Adrenal gland (tissue), 5 donors: ENCODE results near the gene ACSS3.

Experiments
- POLR2A ChIP-seq, 2 donors: fragments of 450-650 bp; IDR thresholded peaks; one replicate each; pipeline ENCODE4 v1.6.1; 2017; ENCODE audit warnings: antibody characterized with exemption in 2 of 2, mild to moderate bottlenecking in 2 of 2, moderate library complexity in 1 of 2
- TF ChIP-seq, protein P1 (sequence below), 6 experiments: fragments of 450-650 bp in 4 of 6; fragments of 200-600 bp in 2 of 6; sonication (generic) in 1 of 6; IDR thresholded peaks; 1 replicate in 5 of 6; 2 replicates in 1 of 6; pipeline versions ENCODE4 v1.5.1 to v1.8.0; 2016 to 2021; ENCODE audit warnings: antibody characterized with exemption in 6 of 6, mild to moderate bottlenecking in 2 of 6, moderate library complexity in 1 of 6
- donor health status: DM: no; HTN: no; CAD: no.

DNA sequence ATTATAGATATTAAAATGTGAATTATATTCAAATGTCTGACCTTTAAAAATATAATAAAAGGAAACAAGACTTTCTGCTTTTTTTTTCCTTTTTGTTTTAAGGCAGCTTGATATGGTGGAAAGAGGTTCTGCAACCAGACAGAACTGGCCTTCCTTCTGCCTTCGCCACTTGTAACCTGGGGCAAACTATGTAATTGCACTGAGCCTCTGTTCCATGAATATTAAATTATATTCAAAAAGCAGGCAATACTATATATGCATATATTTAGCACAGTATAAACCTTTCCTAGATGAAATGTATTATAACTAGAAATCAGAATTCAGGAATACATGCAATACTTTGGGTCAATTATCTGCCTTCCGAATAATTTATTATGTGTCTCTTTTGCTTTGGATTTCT lies 59.9 kb downstream of the ACSS3 start:
- TF ChIP-seq, protein P1, sequence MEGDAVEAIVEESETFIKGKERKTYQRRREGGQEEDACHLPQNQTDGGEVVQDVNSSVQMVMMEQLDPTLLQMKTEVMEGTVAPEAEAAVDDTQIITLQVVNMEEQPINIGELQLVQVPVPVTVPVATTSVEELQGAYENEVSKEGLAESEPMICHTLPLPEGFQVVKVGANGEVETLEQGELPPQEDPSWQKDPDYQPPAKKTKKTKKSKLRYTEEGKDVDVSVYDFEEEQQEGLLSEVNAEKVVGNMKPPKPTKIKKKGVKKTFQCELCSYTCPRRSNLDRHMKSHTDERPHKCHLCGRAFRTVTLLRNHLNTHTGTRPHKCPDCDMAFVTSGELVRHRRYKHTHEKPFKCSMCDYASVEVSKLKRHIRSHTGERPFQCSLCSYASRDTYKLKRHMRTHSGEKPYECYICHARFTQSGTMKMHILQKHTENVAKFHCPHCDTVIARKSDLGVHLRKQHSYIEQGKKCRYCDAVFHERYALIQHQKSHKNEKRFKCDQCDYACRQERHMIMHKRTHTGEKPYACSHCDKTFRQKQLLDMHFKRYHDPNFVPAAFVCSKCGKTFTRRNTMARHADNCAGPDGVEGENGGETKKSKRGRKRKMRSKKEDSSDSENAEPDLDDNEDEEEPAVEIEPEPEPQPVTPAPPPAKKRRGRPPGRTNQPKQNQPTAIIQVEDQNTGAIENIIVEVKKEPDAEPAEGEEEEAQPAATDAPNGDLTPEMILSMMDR (IDR thresholded peaks at IDR 0.05), result no peak
- TF ChIP-seq POLR2A (IDR thresholded peaks at IDR 0.05), result no peak
